SJSA1 (cell line): Measurements from ENCODE around the gene TGM6. TPM values are rescaled to one million over a fixed set of nuclear protein-coding genes. Genes with fewer than 3 reads are reported as not detected.

Experiments
- DNase-seq, 2 experiments: peaks; one replicate each; pipeline ENCODE4 v3.0.0-alpha.2; 2015 to 2020; ENCODE audit warnings: low spot score in 2 of 2, low read depth in 1 of 2
- H3K27ac ChIP-seq: fragments of 250-450 bp; sonication (Bioruptor Pico); 2 replicates; pipeline ENCODE4 v1.5.1; 2020; ENCODE audit warnings: mild to moderate bottlenecking, moderate library complexity
- H3K27me3 ChIP-seq: fragments of 250-450 bp; sonication (Bioruptor Pico); replicated peaks from 2 replicates; pipeline ENCODE4 v1.5.1; 2020; ENCODE audit warnings: mild to moderate bottlenecking, moderate library complexity
- H3K36me3 ChIP-seq: fragments of 250-450 bp; sonication (Bioruptor Pico); 2 replicates; pipeline ENCODE4 v1.5.1; 2020; ENCODE audit warnings: mild to moderate bottlenecking
- H3K4me1 ChIP-seq: fragments of 250-450 bp; sonication (Bioruptor Pico); replicated peaks from 2 replicates; pipeline ENCODE4 v1.6.1; 2021; ENCODE audit warnings: mild to moderate bottlenecking
- H3K4me3 ChIP-seq: fragments of 250-450 bp; sonication (Bioruptor Pico); 2 replicates; pipeline ENCODE4 v1.5.1; 2020; ENCODE audit warnings: mild to moderate bottlenecking
- H3K9me3 ChIP-seq: fragments of 250-450 bp; sonication (Bioruptor Pico); replicated peaks from 2 replicates; pipeline ENCODE4 v1.5.1; 2020; ENCODE audit warnings: mild to moderate bottlenecking
- total RNA-seq: library from RNA; depleted of rRNA; stranded (reverse); fragments of >200 nt; shearing (Covaris generic); gene quantifications from 2 replicates; pipeline ENCODE4 v1.2.3, GENCODE V29; 2014

TGM6 gene
- total RNA-seq, 1 experiment from 2014 or later = not detected

DNA sequence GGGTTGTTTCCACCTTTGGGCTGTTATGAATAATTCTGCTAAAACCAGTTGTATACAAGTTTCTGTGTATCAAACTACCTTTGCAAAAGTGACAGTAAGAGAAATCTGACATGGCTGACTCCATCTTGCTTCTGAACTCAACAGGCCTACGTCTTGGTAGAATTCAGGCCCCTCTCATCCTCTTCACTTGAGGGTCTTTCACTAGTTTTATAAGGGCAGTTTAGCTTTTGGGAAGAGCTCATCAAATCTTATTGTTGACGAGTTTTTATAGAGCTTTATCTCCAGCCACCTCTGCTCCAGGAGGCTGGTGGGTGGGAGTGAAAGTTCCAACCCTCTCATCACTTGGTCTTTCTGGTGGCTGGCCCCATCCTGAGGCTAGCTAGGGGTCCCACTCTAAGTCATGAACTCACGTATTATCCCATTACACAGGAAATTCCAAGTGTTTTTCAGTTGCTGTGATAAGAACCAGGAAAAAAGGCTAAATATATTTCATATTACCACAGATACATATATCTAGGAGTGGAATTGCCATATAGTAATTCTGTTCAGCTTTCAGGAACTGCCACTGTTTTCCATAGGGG is 78.3 kb downstream of the TGM6 start:
- H3K27ac ChIP-seq = no peak overlapping the region
- H3K4me1 ChIP-seq = no peaks in the 10 kb centered on the region
- peaks cover 59% of the 10 kb centered on the region for H3K36me3 ChIP-seq
- no peaks in the 10 kb centered on the region for H3K27me3 ChIP-seq
- no peaks in the 10 kb centered on the region for H3K9me3 ChIP-seq
- DNase-seq = no peak
- H3K4me3 ChIP-seq = no peak overlapping the region

DNA sequence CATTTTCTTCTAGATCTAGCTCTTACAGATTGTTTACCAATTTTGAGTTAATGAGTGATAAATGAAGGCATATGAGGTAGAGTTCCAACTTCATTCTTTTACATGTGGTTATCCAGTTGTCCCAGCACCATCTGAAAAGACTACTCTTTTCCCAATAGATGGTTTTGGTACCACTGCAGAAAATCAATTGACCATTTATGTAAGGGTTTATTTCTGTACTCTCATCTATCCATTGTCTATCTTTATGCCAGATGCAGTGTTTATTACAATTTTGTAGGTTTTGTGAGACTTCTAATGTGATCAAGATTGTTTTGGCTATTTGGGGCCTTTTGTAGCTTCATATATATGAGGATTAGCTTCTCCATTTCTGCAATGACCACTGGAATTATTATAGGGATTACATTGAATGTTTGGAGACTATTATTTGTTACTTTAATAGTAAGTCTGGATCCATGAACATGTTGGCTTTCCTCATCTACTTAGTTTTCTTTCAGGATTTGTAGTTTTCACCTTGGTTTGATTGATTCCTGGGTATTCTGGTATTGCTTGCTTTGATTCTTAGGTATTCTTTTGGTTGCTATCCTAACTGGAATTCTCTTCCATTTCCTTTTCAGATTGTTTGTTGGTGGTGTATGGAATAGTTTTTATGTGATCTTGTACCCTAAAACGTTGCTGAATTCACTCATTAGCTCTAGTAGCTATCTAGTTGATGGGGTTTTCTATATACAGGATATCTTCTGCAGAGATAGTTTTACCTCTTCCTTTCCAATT is 79.5 kb downstream of the TGM6 start:
- no peak overlapping the region for H3K27ac ChIP-seq
- H3K36me3 ChIP-seq = peaks cover 70% of the 10 kb centered on the region
- DNase-seq = no peak
- H3K9me3 ChIP-seq = no peaks in the 10 kb centered on the region
- no peak overlapping the region for H3K4me3 ChIP-seq
- no peaks in the 10 kb centered on the region for H3K4me1 ChIP-seq
- H3K27me3 ChIP-seq = no peaks in the 10 kb centered on the region

DNA sequence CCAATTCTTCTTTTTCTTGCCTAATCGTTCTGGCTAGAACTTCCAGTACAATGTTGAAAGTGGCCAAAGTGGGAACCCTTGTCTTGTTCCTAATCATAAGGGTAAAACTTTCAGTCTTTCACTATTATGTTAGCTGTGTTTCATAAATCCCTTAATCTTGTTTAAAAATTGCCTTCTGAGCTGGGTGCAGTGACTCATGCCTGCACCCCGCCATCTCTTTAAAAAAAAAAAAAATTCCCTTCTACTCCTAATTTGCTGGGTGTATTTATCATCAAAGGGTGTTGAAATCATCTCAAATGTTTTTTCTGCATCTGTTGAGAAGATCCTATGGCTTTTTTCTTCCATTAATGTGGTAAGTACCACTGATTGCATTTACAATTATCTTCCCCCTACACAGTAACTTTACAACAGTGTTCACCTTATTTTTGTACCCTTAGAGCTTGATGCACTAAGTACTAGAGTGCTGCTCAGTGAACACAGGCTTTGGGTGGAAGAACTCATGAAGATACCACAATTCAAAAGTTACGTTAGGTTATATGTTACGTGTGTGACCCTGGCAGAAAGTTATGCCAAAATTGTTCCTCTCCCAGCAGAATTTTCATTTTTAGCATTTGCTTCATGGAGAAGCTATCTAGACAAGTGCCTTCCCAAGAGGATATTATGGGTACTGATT is 80.2 kb downstream of the TGM6 start:
- no peak for DNase-seq

DNA sequence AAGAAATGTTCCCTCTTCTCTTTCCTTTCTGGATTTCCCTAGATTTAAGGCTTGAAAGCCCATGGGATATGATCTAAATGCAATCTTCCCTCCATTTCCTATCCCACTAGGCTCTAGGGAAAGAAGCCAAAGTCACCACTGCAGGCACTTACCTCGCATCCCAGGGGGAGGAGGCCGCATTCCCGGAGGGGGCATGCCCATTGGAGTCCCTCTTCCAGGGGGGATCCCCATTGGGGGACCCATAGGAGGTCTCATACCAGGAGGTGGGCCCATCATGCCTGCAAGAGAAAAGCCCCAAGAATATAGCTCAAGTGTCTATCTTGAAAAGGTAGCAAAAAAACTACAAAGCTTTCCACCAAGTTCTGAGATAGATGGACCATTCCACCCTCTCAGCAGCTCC is 81.8 kb downstream of the TGM6 start:
- DNase-seq = no peak
- Histone ChIP-seq H3K9me3 (no peaks in the 10 kb centered on the region), H3K4me3 (no peak overlapping the region), H3K27me3 (no peaks in the 10 kb centered on the region), H3K4me1 (no peaks in the 10 kb centered on the region), H3K27ac (no peak overlapping the region), H3K36me3 (peaks cover 94% of the 10 kb centered on the region)

More for the DNA sequence above, 80.2 kb downstream of the TGM6 start:
- Histone ChIP-seq H3K27me3 (no peaks in the 10 kb centered on the region), H3K4me3 (no peak overlapping the region), H3K9me3 (no peaks in the 10 kb centered on the region), H3K27ac (no peak overlapping the region), H3K36me3 (peaks cover 78% of the 10 kb centered on the region), H3K4me1 (no peaks in the 10 kb centered on the region)

DNA sequence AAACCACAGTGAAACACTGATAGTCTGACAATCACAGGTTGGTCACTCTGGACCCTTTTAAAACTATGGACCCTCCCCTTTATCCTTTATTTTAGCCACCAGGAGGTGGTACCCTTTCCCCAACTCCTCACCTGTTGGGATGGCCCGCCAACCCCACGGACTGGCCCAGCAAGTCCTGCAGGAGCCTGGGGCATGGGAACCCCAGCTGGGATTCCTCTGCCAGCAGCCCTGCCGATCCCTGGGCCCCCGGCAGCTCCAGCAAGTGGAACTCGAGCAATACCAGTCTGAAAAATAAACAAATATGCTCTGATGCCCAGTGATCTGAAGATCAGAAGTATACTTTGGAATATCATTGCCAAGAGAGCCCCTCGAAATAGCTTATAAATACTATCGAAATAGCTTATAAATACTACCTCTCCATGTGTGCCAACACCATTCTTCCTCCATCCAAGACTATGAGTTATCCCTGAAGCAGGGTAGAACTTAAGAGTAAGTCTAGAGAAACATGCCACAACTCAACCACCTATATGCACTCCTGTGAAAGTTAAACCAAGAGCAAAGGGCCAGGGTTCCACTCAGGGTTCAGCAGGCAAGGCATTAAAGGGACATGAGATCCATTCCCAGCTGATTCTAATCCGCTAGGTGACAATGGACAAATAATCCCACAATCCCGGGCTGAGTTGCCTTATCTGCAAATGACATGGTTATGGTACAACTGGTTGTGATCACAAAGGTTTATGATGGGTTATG is 83.1 kb downstream of the TGM6 start:
- no peaks in the 10 kb centered on the region for H3K27me3 ChIP-seq
- no peak for DNase-seq
- peaks cover 6% of the 10 kb centered on the region for H3K4me1 ChIP-seq
- no peak overlapping the region for H3K4me3 ChIP-seq
- no peaks in the 10 kb centered on the region for H3K9me3 ChIP-seq
- no peak overlapping the region for H3K27ac ChIP-seq
- H3K36me3 ChIP-seq = peaks cover 99% of the 10 kb centered on the region

DNA sequence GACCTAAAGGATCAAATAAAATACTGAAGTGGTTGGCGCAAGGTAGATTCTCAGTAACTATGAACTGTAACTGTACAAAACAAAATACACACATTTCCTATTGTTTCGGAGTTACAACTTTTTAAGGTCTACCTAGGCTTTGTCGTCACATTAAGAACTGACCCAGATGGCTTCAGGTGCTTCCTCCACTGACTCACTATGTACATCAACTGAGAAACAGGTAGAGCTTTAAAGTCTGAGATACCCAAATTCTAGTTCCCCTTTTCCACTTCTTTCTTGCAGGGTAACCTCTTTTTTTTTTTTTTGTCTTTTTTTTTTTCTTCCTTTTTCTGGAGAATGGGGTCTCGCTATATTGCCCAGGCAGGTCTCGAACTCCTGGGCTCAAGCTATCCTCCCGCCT is 84.4 kb downstream of the TGM6 start:
- Histone ChIP-seq H3K27ac (no peak overlapping the region), H3K9me3 (no peaks in the 10 kb centered on the region), H3K4me1 (peaks cover 11% of the 10 kb centered on the region), H3K4me3 (no peak overlapping the region), H3K27me3 (no peaks in the 10 kb centered on the region), H3K36me3 (peaks cover 100% of the 10 kb centered on the region)
- no peak for DNase-seq

DNA sequence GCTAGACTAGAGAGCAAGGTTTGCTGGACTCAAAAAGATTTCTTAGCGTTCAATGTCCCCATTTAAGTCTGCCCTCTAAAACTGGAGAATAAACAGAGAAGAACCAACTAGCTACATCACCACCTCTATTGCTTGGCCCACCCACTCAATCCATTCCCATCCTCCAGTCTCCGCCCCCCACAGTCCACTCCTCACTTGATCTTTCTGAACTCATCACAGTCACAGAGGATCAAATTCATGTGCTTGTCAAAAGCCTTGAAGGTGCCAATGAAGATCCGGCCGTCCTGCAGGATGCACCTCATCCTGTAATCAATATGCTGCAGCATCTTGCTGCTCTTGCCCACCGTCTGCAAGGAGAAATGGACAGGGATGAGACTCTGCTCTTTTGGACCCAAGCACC is 86.7 kb downstream of the TGM6 start:
- no peak for DNase-seq

DNA sequence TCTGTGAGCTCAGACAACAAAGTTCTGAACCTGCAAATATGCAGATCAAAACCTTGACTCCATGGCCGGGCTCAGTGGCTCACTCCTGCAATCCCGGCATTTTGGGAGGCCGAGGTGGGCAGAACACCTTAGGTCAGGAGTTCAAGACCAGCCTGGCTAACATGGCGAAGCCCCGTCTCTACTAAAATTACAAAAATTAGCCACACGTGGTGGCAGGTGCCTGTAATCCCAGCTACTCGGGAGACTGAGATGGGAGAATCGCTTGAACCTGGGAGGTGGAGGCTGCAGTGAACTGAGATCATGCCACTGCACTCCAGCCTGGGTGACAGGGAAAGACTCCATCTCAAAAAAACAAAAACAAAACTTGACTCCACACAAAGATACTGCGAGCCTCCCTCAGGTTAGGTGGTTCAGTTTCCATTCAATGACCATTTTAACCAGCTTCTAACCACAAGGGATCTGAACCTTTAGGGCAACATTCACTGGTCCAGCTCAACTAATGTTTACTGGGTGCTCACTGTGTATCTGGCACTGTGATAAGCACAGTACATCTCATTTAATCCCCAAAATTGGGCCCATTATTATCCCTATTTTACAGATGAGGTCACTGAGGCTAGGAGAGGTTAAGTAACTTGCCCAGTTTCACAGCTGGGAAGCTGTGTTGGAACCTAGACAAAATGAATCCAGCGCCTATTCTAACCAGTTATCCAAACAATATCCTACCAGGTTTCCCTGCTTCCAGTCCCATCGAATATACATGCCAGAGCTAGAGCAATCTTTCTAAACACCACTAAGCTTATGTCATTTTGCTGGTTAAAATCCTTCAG is 88.1 kb downstream of the TGM6 start:
- Histone ChIP-seq H3K27ac (peak overlapping the region; percentile 92; the same call in 1 of the 2 replicates), H3K4me1 (peaks cover 19% of the 10 kb centered on the region), H3K9me3 (no peaks in the 10 kb centered on the region), H3K36me3 (peaks cover 67% of the 10 kb centered on the region), H3K27me3 (no peaks in the 10 kb centered on the region), H3K4me3 (peak overlapping the region; percentile 71)
- DNase-seq = no peak

More for the DNA sequence above, 86.7 kb downstream of the TGM6 start:
- Histone ChIP-seq H3K9me3 (no peaks in the 10 kb centered on the region), H3K4me3 (no peak overlapping the region), H3K36me3 (peaks cover 80% of the 10 kb centered on the region), H3K4me1 (peaks cover 14% of the 10 kb centered on the region), H3K27me3 (no peaks in the 10 kb centered on the region), H3K27ac (no peak overlapping the region)

DNA sequence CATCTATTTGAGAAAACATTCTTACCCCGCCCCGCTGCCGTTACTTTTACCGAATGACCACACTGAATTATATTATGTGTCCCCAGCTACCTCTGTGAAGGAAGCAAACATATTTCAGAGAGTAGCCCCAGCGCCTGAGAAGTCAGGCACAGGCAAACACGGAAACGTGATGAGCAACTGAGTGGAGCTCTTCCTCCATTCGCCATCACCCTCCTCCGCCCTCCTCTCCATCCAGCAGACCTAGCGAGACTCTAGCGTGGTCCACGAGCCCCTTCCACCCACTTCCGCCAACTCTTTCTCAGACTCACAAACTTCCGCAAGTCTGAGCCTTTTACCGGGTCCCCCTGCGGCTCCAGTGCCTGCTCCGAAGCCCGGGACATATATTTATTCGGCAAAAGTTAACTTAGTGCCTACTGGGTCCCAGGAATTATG is 89.3 kb downstream of the TGM6 start:
- Histone ChIP-seq H3K4me3 (peak overlapping the region; percentile 71), H3K27ac (peak overlapping the region; percentile 92), H3K27me3 (no peaks in the 10 kb centered on the region), H3K36me3 (peaks cover 55% of the 10 kb centered on the region), H3K9me3 (no peaks in the 10 kb centered on the region), H3K4me1 (peaks cover 19% of the 10 kb centered on the region)
- peak; percentile 66 to 67 for DNase-seq

DNA sequence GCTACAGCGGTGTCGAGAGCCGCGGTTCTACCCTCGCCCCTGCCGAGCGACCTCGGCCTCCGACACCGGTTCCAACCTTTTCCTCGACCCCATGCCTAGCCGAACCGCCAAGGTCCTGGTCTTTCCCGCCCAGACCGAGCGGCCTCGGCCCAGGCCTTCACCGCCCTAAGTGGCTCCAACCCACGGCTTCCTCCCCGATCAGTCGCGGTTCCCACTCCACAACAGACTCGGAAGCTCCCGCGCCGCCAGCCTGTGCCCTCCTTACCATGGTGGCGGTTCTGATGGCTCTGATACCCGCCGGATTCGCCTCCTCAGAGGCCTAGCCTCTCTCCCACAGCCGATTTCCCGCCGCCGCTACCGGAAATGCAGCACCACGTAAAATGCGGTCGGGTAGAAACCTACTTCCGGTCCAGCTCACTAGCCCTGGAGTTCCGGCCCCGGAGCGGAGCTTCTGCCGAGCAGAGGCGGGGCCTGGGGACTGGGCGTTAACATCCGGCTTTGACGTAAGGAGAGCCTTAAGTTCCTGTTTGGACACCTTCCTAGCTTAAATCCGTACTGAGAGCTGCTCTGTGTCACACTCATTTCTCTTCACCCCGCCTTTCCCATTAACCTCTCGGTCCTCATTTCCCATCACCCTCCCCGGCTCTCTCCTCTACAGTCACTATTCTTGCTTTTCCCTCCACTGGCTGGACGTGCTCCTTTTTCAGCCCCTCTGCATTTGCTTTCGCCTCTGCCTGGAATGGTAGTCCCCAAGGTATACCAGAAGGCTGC is 89.9 kb downstream of the TGM6 start, which contains the start of gene SNRPB:
Gene SNRPB, minus strand, starts transcription at position 367 of the 771 bp plus-strand sequence. Its CDS starts 99 bp downstream, at position 268.
- Histone ChIP-seq H3K27me3 (no peaks in the 10 kb centered on the region), H3K4me1 (peaks cover 19% of the 10 kb centered on the region), H3K9me3 (no peaks in the 10 kb centered on the region), H3K27ac (peak within 1 kb of the TSS; percentile 92), H3K4me3 (peak within 1 kb of the TSS; percentile 71), H3K36me3 (peaks cover 49% of the 10 kb centered on the region)
- DNase-seq = peak; percentile 96 to 98

DNA sequence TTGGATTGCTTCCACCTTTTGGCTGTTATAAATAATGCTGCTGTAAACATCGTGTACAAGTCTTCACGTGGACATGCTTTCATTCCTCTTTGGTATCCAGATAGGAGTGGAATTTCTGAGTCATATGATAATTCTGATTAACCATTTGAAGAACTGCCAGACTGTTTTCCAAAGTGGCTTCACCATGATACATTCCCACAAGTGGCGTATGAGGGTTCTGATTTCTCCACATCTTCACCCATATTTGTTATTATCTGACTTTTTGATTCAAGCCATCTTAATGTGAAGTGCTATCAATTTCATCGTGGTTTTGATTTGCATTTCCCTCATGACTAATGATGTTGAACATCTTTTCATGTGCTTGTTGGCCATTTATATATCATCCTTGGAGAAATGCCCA is 92.8 kb downstream of the TGM6 start:
- Histone ChIP-seq H3K4me1 (peaks cover 16% of the 10 kb centered on the region), H3K4me3 (no peak overlapping the region), H3K9me3 (no peaks in the 10 kb centered on the region), H3K27ac (no peak overlapping the region), H3K36me3 (peaks cover 19% of the 10 kb centered on the region), H3K27me3 (no peaks in the 10 kb centered on the region)
- DNase-seq = no peak
